ENCODE data around the gene KCNK17.
"Not testable (repeated sequence)": the region's sequence is repeated elsewhere in the genome, so short reads cannot be mapped to it uniquely, and the experiment has no call there.

Gene KCNK17

DNA sequence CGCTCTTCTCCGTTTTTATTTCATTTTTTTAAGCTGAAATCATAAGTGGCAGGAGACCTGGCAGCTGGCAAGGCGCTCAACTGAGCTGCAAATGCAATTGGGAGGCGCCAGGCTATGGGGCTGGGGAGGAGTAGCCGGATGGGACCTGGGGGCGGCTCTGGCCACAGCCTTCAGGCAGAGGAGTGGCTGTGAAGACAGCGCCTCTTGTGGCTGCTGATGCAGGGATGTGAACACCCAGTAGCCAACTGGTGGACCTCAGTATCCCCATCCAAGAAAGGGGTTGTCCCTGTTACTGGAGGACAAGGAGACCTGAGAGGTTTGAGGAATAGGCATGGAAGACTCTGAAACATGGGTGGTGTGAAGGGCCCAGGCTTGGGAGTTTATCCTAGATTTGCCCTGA lies 12.6 kb downstream of the KCNK17 start:
- DNase-seq = no peak

DNA sequence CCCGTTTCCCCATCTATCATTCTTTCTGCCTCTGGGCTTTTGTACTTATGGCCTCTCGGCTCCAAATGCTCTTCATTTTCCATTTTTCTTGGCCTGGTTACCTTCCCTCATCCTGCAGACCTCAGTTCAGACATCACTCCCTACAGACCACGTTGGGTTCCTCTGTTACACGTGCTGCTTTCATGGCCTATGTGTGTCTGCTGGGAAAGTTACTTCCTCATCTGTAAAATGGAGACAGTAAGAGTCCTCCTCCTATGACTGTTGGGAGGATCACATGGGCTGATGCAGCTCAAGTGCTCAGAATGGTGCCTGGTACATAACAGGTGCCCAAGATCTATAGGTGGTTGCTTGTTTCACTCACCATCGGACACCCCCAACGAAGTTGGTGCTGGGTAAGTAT lies 13.5 kb downstream of the KCNK17 start:
- no peak for DNase-seq

GRCh38 chr6:39298061-39298460 lies 16.2 kb downstream of the KCNK17 start:
- DNase-seq = no peak

DNA sequence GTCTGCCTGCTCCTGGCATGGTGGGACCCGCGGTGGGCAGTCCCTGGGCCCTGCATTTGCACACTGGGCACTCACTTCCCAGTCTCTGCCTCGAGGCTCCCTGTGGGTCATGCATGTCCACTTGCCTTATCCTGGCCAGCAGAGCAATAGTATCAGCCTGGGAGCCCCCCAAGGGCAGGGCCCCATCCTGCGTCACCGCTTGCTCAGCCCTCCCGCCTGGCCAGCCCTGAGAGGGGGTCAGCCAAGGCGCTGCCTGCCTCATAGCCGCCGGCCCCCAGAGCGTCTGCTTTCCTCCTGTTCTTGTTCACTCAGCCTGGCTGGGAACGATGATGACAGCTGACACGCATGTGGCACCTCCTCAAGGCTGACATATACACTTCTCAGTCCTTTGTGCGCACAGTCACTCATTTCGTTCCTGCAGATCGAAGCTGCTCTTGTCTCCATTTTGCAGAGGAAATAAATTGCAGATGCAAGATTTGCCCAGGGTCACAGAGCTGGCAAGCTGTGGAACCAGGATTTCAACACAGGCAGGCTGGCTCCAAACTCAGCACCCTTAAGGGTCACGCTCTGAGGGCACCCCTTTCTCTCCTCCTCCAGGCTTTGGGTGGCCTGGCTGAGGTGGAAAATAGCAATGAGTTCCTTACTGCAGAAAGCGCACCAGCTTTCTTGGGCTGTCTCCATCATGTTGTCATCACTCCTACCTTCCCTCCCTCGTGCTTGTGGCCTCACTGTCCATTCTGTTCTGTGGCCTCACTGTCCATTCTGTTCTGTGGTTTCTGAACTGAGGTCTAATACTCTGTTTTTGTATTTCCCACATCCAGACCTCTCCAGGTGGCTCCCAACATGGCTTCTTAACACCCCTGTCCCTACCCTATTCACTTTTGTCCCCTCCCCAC lies 17.2 kb downstream of the KCNK17 start:
- no peak for DNase-seq

DNA sequence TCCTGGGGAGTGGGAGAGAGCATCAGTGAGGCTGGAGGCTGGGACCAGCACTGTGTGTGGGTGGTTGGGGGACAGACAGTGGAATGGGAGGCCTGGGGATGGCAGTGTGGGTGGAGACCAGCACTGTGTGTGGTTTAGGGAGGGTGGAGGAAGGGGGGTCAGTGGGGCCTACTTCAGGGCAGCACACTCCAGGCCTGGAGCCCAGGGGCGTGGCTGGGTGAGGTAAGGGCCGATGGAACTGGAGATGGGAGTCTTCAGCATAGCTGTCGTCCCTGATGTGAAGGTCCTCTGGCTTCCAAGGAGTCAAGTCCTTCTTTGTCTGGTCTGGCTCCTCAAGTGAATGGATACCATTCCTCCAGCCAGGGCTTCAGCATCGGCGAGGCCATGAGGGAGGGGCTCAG lies 18.6 kb downstream of the KCNK17 start:
- no peak for DNase-seq

- no peak for DNase-seq
Observed at GRCh38 chr6:39294899-39295298, 19.3 kb downstream of the KCNK17 start.

DNA sequence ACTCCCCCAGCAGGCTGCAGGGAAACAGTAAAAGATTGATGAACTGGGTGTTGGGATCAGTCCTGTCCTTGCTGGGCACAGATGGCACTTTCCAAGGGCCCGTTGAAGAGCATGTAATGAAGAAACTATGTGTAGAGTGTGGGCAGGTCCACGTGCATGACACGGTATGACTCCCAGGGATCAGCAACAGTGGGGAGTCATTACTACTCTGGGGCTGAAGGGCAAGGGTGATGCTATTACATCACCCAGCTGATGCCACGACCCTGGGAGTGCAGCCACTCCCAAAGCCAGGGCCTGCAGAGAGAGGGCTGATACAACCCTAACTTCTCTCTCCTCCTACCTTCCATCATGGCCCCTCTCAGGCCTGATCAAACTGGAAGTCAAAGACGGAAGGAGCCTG lies 20.1 kb downstream of the KCNK17 start:
- DNase-seq = no peak

DNA sequence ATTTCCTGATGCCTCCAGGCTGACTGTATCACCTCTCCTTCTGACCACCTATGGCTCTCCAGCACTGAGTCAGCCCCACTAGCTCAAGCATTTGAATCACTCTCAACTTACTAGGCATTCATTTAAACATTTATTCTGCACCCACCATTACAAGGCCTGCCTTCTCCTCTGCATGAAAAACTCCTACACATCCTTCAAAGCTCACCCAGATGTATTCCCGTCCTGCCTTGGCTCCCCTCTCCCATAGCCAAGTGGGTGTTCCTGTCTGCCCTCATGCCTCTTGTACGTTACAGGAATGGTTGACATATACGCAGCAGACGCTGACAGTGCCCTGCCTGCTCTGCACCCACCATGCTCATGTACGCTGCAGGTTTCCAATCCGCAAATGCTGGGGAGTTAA lies 21.6 kb downstream of the KCNK17 start:
- no peak for DNase-seq

GRCh38 chr6:39289490-39289889 lies 24.7 kb downstream of the KCNK17 start:
- DNase-seq = no peak

DNA sequence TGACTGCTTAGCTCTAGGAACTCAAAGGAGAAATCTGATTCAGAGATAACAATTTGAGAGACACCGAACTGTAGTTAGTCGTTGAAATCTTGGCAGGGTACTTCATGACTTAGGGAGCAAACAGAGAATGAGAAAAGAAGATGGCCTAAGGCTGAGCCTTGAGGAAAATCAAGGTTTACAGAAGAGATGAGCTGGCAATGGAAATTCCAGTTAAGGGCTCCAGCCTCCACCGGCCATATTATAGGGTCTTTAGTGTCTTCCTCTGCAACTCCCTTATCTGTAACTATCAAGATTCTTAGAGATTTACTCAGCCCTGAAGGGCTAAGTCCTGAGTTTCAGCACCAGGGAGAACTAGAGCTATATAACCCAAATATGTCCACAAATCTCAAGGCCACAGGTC lies 26.6 kb downstream of the KCNK17 start:
- no peak for DNase-seq

GRCh38 chr6:39286596-39286995 lies 27.6 kb downstream of the KCNK17 start:
- DNase-seq = not testable (repeated sequence)

GRCh38 chr6:39282774-39283173 lies 31.4 kb downstream of the KCNK17 start:
- no peak for DNase-seq

- no peak for DNase-seq
Observed at GRCh38 chr6:39281312-39281980, 32.8 kb downstream of the KCNK17 start.

- no peak for DNase-seq
Observed at GRCh38 chr6:39280247-39280731, 33.9 kb downstream of the KCNK17 start.

DNA sequence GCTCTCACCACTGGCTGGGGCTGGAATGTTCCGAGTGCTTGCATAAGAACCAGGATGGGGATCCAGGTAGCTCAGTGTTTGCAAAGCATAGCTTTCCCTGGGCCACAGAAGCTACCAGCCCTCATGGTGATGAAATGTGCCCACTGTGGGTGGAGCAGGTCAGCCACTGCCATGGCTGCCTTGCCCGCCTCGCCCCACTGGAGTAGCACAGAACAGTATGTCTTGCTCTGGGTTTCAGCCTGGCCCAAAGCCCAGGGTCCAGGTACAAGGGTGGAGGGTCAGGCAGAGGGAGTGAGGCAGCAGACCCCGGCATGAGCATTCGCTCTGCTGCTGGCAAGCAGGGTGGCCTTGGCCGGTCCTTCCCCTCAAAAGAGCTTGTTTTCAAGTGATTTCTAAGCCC lies 34.7 kb downstream of the KCNK17 start:
- DNase-seq = no peak

DNA sequence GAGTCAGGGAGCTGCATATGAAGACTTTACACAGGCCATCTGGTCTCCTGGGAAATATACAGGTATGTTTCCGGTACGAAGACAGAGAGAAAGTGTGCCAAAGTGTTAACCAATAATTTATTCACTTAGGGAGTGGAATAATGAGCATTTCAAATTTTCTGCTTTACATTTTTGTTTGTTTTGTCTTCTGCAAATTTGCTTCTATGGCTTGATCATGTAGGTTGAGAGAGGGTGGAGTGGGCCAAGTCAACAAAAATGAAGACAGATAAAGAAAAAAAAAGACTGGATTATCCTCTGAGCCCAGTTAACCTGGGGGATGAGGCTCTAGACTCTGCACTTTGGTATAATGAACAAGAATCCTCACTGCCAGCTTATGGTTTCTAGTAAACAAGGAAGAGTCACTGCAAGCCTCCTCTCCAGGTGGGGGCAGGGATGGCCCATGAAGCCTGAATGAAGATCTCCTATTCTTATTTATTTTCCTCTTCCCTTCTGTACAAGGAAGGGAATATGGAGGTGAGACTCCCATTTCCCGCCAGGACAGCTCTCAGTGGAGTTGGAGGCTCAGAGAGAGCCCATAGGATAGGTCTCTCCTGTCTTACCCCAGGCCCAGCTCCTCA lies 37.7 kb downstream of the KCNK17 start:
- DNase-seq = no peak

DNA sequence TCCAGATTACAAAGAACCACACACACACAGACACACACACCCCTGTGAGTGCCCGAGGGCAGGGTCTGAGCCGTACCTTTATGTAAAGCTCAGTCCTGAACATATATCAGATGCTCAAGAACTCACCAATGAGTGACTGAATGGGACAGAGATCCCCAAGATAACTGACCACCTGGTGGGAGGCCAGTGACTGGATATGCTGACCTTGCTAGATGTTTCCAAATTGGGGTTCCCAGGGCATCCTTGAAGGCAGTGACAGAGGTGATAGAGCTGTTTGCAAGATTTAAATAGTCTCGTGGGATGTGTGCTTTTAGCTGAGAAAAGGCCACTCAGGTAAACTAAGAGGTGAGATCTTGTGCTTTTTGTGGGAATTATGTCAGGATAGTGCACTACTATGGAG lies 39.3 kb downstream of the KCNK17 start:
- DNase-seq = no peak

DNA sequence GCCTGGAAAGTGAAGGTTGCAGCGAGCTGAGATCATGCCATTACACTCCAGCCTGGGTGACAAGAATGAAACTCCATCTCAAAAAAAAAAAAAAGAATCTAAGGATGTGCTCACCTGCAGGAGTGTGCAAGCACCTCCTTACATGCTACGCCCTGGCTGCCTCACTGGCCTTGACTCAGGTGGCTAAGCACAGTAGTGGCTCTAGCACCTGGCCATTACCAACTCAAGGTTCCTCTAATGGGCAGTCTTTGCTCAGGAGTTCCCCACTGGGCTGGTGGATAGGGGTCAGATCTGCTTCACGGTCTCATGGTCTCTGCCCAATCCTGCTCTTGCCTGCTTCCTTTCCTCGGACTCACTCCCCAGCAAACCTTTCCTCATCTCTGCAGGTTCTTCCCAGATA lies 39.7 kb downstream of the KCNK17 start:
- no peak for DNase-seq

GRCh38 chr6:39273406-39273821 lies 40.8 kb downstream of the KCNK17 start:
- no peak for DNase-seq

DNA sequence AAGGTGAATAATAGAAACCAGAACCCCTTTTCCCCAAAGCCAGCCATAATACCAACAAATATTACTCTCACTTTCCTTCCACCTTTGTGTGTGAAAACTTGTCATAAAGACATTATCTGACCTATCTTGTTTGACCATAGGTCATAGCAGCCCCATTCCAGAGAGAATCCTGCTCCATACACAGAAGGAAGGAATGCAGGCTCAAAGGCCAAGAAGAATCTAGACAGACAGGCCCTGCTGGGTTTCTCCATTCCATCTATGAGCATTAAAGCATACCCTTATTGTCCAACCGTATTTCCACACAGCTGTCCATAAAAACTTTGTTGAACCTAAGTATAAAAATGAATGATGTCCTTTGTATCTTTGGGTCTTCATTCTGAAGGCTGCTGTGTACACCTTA lies 44.3 kb downstream of the KCNK17 start:
- no peak for DNase-seq

DNA sequence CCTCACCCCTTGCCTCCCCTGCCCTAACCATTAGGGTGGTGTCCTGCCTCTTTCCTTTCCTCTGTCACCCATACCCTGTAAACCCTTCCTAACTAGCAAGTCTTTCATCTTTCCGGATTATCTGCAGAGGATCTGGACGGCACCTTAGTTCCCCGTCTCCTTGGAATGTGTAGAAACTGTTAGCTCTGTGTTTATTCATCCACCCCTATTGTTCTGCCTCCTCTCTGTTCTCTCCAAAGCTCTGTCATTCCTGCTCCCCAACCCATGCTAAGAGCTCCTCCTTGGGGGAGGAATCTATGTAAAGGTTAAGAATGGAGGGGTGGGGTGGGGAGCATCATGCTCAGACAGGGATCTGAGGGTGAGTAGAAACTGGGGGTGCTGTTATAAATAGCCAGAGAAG lies 45.5 kb downstream of the KCNK17 start:
- no peak for DNase-seq

GRCh38 chr6:39268171-39268570 lies 46.0 kb downstream of the KCNK17 start:
- no peak for DNase-seq

GRCh38 chr6:39266782-39267355 lies 47.4 kb downstream of the KCNK17 start:
- no peak for DNase-seq

DNA sequence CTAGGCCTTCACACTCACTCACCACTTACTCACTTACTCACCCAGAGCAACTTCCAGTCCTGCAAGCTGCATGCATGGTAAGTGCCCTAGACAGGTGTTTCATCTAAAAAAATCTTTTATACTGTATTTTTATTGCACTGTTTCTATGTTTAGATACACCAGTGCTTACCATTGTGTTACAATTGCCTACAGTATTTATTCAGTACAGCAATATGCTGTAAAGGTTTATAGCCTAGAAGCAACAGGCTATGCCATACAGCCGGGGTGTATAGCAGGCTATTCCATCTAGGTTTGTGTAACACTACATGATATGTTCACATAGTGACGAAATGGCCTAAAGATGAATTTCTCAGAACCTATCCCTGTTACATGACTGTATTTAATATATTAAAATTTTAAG lies 47.8 kb downstream of the KCNK17 start:
- DNase-seq = no peak
